ENCODE data around the gene PLPP3.

PLPP3 gene

DNA sequence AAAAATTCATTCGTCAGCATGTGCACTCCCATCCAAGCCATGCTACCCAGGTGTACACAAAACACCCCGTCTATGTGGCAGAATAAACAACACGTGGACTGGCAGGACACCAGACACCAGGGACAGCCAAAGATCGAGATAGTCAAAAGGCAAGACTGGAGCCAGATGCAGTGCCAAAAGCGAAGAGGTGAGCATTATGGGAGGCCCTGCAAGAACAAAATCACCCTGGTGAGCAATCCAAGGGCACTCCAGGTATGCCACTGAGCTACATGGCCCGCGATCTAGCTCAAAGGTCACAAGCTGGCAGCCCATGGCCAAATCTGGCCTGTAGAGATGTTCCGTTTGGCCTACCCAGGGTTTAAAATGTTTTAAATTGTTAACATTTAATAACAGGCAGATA is 33.7 kb downstream of the PLPP3 start:
- no peak for DNase-seq

DNA sequence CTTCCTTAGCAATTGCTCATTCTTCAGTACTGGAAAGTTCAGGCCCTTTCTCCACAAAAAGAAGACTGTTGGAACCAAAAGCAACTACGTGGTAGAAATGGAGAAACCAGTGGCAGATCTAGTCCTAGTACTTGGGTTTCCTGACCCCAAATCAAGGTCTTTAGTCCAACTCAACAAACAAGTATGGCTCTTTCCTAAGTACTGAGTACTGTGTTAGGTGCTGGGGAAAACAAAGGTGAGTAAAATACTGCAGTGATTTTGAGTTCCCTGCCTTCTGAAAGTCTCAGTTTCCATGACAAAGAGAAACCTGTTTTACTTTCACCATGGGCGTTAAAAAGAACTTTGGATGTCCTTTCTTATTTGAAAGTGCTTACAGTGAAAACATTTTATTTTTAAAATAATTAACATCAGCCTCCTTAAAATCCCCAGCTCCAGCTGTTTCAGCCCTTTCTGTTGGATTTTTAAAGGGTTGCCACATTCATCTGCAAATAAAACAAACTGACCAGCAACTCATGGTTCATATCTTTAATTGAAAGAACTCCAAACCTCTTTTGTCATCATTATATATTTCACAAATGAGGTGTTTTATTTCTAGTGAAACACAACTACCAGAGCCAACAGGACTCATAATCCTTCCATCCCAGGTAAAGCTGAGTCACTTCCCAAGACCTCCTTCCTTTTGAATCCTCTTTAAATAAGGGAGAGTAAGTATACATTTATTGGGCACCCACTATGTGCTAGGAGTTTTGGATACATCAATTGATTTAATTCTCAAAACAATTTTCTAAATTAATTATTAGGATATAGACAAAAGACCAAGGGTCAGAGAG is 35.4 kb downstream of the PLPP3 start:
- no peak for DNase-seq

GRCh38 chr1:56542651-56543050 is 36.7 kb downstream of the PLPP3 start:
- no peak for DNase-seq

GRCh38 chr1:56541408-56541807 is 38.0 kb downstream of the PLPP3 start:
- no peak for DNase-seq

DNA sequence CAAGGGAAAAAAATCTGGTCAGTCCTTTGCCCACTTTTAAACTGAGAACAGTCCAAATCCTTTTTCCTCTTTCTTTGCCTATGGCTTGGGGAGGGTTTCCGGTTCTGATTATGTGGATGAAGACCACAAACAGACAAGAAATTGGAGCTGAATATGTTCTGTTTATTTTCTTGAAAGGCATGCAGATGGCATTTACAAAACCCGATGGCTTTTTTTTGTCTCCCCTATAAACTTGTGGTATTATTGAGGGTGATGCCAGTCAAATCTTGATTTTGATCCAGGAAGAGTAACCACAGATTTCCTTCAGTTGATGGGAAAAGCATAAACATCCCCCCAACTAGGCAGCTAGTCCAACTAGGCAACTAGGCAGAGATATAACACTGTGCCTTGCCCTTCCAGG is 38.9 kb downstream of the PLPP3 start:
- no peak for DNase-seq

DNA sequence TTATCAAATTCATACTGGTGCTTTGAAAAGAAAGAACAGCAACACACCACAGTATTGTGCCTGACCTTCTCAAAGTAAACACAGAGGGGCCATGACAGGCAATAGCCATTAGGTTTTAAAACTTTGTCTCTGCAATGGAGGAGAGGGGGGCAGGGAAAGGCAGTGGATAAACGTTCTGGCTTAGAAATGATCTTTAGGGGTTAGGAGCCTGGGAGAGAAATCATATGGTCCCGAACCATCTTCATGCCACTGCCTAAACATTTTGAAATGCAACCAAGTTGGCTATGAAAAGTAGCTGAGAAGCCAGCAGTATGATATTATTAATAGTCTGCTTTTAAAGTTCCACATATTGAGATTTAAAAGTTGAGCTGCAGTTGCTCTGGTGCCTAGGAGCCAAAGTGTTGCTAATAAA is 39.8 kb downstream of the PLPP3 start:
- DNase-seq = no peak

GRCh38 chr1:56538532-56538931 is 40.8 kb downstream of the PLPP3 start:
- DNase-seq = no peak

DNA sequence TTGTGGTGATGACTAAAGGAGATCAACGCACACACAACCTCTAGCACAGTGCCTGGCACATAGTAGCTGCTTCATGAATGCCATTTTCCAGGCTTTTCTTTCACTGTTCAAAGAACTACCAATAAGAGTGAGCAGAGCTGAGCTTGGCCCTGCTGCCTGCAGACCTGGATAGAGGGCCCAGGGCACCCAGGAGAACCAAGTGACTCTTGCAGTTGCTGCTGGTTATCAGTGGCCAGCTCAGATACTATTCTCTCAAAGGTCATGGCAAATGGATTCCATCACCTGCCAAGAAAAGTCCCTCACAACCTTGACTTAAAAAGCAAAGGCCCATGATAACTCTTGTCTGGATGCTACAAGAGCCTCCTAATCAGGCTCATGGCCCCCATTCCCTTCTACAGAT is 41.7 kb downstream of the PLPP3 start:
- DNase-seq = no peak

GRCh38 chr1:56535939-56536338 is 43.4 kb downstream of the PLPP3 start:
- DNase-seq = no peak

GRCh38 chr1:56535362-56535761 is 44.0 kb downstream of the PLPP3 start:
- no peak for DNase-seq

DNA sequence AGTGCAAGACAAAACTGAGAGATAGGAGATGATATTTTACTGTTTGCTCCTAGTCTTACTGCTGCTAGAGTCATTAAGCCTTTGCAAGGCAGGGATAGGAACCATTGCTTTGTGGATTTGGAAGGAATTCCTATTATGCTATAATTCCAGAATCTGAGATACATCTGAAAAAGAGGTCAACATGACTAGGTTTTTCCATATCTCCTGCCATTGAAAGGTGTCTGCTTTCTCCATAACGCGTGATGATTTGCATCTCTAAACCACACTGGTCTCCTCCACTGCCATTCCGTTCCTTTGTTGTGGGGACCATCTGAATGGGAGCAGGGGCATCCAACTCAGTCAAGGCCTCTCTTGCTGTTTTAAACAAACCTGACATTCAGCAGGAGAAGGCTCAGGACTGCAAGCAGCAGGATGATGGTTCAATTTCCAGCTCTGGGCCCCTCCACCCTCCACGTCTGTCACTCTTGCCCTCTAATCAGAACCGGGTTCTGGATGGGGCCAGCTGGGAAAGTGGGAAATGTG is 45.2 kb downstream of the PLPP3 start:
- DNase-seq = no peak

DNA sequence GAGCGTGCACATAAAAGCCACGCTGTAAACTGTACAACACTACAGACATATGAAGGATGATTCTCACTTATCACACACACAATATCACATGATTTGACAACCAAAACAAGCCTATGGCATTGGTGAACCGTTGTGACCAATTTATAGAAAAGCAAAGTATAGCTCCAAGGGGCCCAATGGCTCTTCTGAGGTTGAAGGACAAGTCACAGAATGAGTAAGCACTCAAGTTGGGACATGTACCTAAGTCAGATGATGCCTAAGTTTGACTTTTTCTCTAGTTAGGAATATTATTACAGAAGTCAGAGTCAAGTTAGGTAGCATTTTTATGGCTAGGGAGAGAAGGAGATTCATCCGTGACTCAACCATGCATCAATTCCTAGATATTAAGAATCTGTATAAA is 45.7 kb downstream of the PLPP3 start:
- DNase-seq = no peak

DNA sequence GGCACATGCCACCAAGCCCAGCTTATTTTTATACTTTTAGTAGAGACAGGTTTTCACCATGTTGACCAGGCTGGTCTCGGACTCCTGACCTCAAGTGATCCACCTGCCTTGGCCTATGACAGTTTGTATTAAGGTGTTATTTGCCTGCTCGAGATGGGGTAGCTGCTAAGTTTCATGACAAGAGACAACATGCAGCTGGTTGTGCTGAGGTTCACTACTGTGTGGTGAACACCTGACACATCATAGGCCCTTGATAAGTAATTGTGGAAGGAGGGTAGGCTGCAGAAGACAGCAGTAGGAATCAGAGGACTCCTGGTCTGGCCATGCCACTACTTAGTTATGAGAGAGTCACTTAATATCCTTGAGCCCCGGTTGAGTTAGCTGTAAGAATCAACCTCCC is 46.2 kb downstream of the PLPP3 start:
- DNase-seq = no peak

DNA sequence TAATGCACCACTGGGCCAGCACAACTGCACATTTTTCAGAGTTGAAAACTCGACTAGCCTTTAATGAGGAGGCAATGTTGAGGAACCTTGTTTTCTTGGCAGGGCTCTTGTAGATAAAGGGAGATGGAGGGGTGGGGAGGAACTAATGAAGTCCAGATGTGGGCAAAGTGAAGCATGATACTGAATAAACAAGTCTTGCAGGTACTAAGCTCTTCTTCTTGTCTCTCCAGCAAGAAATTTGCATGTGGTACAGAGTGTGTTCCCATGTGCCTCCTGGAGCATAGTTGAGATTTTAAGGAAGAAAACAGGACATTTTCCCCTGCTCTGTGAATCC is 47.0 kb downstream of the PLPP3 start:
- DNase-seq = no peak

GRCh38 chr1:56531624-56532349 is 47.6 kb downstream of the PLPP3 start:
- no peak for DNase-seq

DNA sequence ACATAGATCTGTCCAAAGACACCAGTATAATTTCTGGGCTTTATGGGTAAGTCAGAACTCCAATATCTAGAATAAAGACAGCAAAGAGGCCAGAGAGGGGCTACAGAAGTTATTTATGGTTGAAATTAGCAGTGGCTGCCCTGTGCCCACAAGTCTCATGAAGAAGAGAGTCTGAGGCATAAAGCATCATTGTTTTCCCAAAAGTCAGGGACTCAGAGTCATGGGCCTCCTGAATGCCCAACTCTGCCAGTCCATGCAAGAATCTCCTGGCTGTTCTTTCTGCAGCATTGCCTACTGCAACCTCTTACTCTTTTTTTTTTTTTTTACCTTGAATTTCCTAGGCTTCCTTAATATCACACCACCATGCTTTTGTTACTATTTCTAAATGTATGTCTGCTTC is 49.6 kb downstream of the PLPP3 start:
- DNase-seq = no peak

GRCh38 chr1:56527548-56528302 is 51.6 kb downstream of the PLPP3 start:
- DNase-seq = no peak

- no peak for DNase-seq
These were observed 52.7 kb downstream of the PLPP3 start for GRCh38 chr1:56526571-56527174.

DNA sequence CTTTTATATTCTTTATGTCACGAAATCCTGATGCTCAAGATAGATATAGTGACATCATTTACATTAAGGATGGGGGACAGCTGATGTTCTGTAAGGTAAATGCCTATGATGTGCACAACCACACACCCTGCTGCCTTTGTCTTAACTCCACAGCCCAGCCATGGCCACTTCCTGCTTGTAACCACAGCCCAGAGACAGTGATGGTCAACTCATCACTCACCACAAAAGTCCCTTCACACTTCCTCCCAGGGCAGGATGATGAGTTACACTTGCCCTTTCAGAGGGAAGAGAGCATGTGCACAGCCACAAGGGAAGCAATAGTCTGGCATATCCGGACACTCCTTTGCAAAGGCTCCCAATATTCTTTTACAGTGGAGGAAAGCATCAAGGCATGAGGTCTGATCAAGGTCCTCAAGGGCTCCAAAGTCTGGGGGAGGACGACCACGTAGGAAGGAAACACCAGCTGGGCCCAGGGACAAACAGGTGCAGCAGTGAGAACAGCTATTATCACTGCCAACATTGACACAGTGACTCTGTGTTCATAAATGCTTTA is 53.8 kb downstream of the PLPP3 start:
- DNase-seq = peak; percentile 6

DNA sequence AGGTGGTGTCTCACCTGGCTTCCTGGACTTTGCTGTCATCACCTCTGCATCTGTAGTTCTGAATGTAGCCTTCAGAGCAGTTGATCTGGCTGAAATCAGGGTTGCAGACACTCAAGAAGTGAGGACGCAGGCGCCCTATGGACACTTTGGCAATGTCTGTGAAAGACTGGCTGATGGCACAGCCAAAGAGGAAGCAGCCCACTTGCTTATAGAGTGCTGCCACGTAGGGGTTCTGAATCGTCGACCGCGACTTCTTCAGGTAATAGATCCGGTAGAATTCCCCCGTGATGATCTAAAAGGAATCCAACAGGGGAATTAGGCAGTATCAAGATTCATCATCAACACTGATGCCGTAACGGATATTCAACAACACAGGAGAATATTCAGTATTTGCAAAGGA is 55.1 kb downstream of the PLPP3 start:
- DNase-seq = no peak

GRCh38 chr1:56522680-56523079 is 56.7 kb downstream of the PLPP3 start:
- no peak for DNase-seq

DNA sequence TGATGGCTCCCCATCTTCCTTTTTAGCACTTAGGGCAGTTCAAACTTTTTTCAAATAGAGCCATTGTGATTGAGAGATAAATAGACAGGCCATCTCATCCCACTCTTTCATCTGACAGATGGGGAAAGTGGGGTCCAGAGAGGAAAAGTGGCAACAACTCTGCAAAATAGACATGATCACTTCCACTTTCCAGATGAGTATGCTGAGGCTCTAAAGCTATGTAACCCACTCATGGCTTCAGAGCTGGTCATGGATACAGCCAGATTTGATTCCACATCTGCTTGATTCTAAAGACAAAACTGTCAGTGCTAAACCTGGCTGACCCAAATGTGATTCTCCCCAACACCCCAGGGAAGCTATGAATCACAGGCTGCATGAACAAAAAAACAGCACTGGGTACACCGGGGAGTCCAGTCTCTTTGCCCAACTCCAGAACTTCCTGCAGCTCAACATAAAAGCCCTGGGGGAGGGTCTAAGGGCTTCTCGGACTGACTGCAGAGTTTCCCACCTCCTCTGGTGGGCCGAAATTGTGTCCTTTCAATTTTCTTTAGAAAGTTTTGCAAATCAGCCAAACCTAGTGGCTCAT is 59.3 kb downstream of the PLPP3 start:
- DNase-seq = no peak

All from CD4-positive, alpha-beta T cell treated with Interleukin-12 subunit alpha and Interleukin-12 subunit beta, for 1 hour (primary cell).